Pancreas (tissue), 10 donors: Measurements from ENCODE around the gene DLX4. TPM values are rescaled to one million over a fixed set of nuclear protein-coding genes. Genes with fewer than 3 reads are reported as not detected.

Experiments used
- ATAC-seq, 4 donors: fragments of 200-7000 bp; cut with Tn5 transposase; one replicate each; pipeline versions ENCODE4 v1.8.0 to v1.9.1; 2020; ENCODE audit warnings: mild to moderate bottlenecking in 4 of 4, moderate library complexity in 4 of 4
- DNase-seq, 6 donors: peaks; one replicate each; pipeline ENCODE4 v3.0.0-alpha.2; 2020
- FAIRE-seq: peaks from 2 replicates; lab custom pipeline; 2012; peaks lifted over from hg19 to GRCh38; lab: Jason Lieb, UNC
- H3K27ac ChIP-seq, 4 donors: fragments of 200-600 bp; sonication (generic); 1 replicate in 3 of 4; 2 replicates in 1 of 4; pipeline versions ENCODE4 v1.5.0 to v1.8.0; 2020
- H3K27me3 ChIP-seq, 4 donors: fragments of 200-600 bp; one replicate each; pipeline ENCODE4 v1.8.0; 2021
- H3K36me3 ChIP-seq, 3 donors: fragments of 200-600 bp; sonication (generic) in 1 of 3; one replicate each; pipeline versions ENCODE4 v1.5.0 to v1.8.0; 2020 to 2021
- H3K4me1 ChIP-seq, 3 donors: fragments of 200-600 bp; one replicate each; pipeline ENCODE4 v1.8.0; 2021
- H3K4me3 ChIP-seq, 4 donors: fragments of 200-600 bp; sonication (generic) in 2 of 4; one replicate each; pipeline versions ENCODE4 v1.5.0 to v1.8.0; 2020 to 2021
- H3K9me3 ChIP-seq, 4 donors: fragments of 200-600 bp; one replicate each; pipeline ENCODE4 v1.8.0; 2021
- WGBS, 2 donors: extraction: QIAGEN DNeasy Blood & Tissue Kit; methylation state at CpG; one replicate each; pipeline ENCODE4 v1.1.7; 2013; 5-methylcytosine and 5-hydroxymethylcytosine counted together
- intact Hi-C, 3 donors: fragments of 100-400 bp; cut with DNase I; formaldehyde crosslinking; loops; one replicate each; pipeline versions ENCODE4 v1.11.1 to v1.14.2; 2022
- polyA plus RNA-seq, 2 donors: library from polyadenylated mRNA; stranded (reverse); fragments of 200-250 nt; gene quantifications; one replicate each; pipeline ENCODE4 v1.2.3, GENCODE V29; 2013
- total RNA-seq, 6 donors: library from RNA; stranded (reverse); fragmentation: NEBNext Ultra II Directional in 4 of 6; extraction: Animal tissue kit (Norgen Biotek cat#: 25700) in 4 of 6; gene quantifications; one replicate each; pipeline versions ENCODE4 v1.2.1 to v1.2.4, GENCODE V29; 2021 to 2023
- TF ChIP-seq, protein P1 (sequence below), 4 donors: fragments of 200-600 bp; sonication (generic) in 3 of 4; IDR thresholded peaks; one replicate each; pipeline versions ENCODE4 v1.5.0 to v1.8.0; 2021; ENCODE audit warnings: antibody characterized with exemption in 4 of 4
- donor health status: healthy with polysubstance abuse.
- donor health status: DM: no; HTN: no; CAD: no; lungs with moderate emphysema.
- donor health status: DM: no; HTN: no; CAD: no.
- donor health status: control.
- donor health status: control.
- donor health status: Bipolar disorder and iron deficiency.
- donor health status: DM: yes; HTN: yes; CAD: no.
- donor health status: DM: no; HTN: no; CAD: no.
- donor health status: DM: no; HTN: no; CAD: no.
- donor health status: DM: yes; HTN: yes; CAD: no.

DLX4 gene
- total and polyA plus RNA-seq, 8 donors = 0.16 to 0.30 (median 0.23) TPM; not detected in 3

DNA sequence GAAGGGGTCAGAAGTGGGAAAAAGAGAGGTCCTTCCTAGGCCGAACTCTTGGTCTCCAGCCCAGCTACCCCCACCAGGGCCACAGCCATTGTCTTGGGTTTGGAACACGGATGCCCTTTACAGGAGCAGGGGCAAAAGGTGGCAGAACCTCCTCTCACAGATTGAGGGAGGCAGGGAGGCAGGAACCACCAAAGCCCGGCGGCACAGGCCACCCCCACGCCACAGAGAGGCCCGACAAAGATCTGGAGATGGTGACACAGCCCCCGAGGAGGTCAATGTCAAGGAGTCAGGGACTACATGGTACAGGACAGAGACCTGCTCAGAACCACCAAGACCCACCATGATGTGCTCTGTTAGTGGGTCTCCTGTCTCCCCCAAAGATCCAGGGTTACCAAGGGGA lies 44.4 kb upstream of the DLX4 start:
- 61 to 64% methylated on average over 7 of the region's 7 CpGs for WGBS, 2 donors
- H3K4me3 ChIP-seq = no peak overlapping the region
- H3K27ac ChIP-seq = no peak overlapping the region
- intact Hi-C loops = no loop called here
- ATAC-seq (no peak), DNase-seq (no peak), FAIRE-seq (no peak)
- H3K4me1 ChIP-seq = no peaks in the 10 kb centered on the region
- TF ChIP-seq, protein P1, sequence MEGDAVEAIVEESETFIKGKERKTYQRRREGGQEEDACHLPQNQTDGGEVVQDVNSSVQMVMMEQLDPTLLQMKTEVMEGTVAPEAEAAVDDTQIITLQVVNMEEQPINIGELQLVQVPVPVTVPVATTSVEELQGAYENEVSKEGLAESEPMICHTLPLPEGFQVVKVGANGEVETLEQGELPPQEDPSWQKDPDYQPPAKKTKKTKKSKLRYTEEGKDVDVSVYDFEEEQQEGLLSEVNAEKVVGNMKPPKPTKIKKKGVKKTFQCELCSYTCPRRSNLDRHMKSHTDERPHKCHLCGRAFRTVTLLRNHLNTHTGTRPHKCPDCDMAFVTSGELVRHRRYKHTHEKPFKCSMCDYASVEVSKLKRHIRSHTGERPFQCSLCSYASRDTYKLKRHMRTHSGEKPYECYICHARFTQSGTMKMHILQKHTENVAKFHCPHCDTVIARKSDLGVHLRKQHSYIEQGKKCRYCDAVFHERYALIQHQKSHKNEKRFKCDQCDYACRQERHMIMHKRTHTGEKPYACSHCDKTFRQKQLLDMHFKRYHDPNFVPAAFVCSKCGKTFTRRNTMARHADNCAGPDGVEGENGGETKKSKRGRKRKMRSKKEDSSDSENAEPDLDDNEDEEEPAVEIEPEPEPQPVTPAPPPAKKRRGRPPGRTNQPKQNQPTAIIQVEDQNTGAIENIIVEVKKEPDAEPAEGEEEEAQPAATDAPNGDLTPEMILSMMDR (IDR thresholded peaks at IDR 0.05) = no peak
- no peaks in the 10 kb centered on the region for H3K9me3 ChIP-seq
- H3K27me3 ChIP-seq = no peaks in the 10 kb centered on the region
- no peaks in the 10 kb centered on the region for H3K36me3 ChIP-seq

DNA sequence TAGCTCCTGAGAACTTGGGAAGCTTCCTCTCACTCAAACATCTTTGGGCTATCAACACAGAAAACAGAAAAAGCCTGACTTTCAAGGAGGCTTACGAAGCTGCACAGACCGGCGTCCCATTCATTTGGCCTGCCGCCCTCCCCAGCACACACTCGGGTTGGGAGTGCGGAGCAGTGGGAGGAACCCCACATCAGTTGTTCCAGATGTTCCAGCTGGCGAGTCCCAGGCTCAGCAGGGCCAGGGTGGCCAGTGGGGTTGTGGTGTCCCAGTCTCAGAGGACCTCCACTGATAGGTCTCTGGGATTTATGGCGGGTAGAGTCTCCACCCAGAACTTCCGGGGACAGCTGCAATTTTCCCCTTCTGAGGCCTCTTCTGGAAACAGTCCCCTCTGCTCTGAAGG lies 43.1 kb upstream of the DLX4 start:
- DNase-seq (no peak), ATAC-seq (peak in 1 of 4 donors; percentile 17), FAIRE-seq (no peak)
- Histone ChIP-seq H3K4me3 (no peak overlapping the region), H3K9me3 (no peaks in the 10 kb centered on the region), H3K36me3 (no peaks in the 10 kb centered on the region), H3K4me1 (no peaks in the 10 kb centered on the region), H3K27me3 (no peaks in the 10 kb centered on the region), H3K27ac (no peak overlapping the region)
- WGBS, 2 donors = 81% methylated on average over 9 of the region's 9 CpGs
- intact Hi-C loops = no loop called here
- TF ChIP-seq, protein P1 (IDR thresholded peaks at IDR 0.05) = no peak

DNA sequence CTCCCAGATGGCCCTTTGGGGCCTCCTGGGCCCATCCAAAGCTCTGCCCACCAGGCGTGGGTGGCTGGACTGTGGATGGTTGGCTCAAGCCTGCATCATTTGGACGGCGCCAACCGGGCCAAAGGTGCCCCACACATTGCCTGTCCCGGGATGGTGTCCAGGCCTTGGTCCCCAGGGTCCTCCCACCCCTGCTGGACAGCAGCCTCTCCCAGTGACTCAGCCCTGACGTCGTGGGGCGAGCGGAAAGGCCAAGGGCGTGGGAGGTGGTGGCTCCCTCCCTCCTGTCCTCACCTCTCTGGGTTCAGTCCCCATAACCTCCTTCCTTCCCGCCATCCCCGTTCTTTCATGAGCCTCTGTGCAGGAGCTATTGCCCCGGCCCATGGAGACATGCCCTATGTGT lies 42.1 kb upstream of the DLX4 start:
- H3K4me3 ChIP-seq = no peak overlapping the region
- H3K4me1 ChIP-seq = no peaks in the 10 kb centered on the region
- H3K27ac ChIP-seq = no peak overlapping the region
- FAIRE-seq = no peak
- intact Hi-C loops = no loop called here
- DNase-seq = peak in 3 of 6 donors; percentile 6 to 42 (median 20)
- TF ChIP-seq, protein P1 (IDR thresholded peaks at IDR 0.05) = no peak
- no peaks in the 10 kb centered on the region for H3K9me3 ChIP-seq
- H3K36me3 ChIP-seq = no peaks in the 10 kb centered on the region
- peak in 3 of 4 donors; percentile 39 to 66 (median 46) for ATAC-seq
- WGBS, 2 donors = 59 to 72% methylated on average over 13 of the region's 13 CpGs
- no peaks in the 10 kb centered on the region for H3K27me3 ChIP-seq

DNA sequence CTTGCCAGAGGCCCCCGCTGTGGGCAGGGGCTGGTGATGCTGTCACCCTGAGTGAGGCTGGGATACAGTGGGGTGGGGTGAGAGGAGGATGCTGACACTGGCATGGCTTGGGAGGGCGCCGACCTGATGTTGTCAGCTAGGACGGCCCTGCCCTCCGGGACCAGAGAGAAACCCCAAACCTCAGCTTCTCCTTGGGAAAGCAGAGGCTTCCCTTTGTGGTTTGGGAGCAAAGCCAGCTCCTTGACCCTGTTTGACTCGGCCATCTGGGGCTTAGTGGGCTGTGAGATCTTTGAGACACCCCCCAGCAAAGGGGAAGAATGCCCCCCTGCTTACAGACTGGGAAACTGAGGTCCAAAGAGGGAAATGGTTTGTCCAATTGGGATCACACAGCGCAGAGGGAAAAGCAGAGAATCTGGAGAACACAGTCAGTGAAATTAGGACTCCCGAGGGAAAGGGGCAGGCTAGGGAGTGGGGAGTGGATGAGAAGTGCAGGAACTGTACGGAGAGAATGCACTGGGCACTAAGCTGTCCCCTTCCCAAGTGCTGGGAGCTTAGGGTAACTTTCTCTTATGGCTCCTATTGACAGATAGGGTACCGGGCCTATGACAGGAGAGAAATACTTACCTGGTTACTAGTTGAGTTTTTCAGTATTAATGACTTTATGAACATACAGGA lies 40.7 kb upstream of the DLX4 start:
- intact Hi-C loops = no loop called here
- H3K27me3 ChIP-seq = no peaks in the 10 kb centered on the region
- ATAC-seq = no peak
- FAIRE-seq = no peak
- no peak overlapping the region for H3K4me3 ChIP-seq
- WGBS, 2 donors = 49 to 56% methylated on average over 10 of the region's 10 CpGs
- TF ChIP-seq, protein P1 (IDR thresholded peaks at IDR 0.05) = no peak
- no peak for DNase-seq
- H3K36me3 ChIP-seq = no peaks in the 10 kb centered on the region
- no peak overlapping the region for H3K27ac ChIP-seq
- no peaks in the 10 kb centered on the region for H3K4me1 ChIP-seq
- H3K9me3 ChIP-seq = no peaks in the 10 kb centered on the region

DNA sequence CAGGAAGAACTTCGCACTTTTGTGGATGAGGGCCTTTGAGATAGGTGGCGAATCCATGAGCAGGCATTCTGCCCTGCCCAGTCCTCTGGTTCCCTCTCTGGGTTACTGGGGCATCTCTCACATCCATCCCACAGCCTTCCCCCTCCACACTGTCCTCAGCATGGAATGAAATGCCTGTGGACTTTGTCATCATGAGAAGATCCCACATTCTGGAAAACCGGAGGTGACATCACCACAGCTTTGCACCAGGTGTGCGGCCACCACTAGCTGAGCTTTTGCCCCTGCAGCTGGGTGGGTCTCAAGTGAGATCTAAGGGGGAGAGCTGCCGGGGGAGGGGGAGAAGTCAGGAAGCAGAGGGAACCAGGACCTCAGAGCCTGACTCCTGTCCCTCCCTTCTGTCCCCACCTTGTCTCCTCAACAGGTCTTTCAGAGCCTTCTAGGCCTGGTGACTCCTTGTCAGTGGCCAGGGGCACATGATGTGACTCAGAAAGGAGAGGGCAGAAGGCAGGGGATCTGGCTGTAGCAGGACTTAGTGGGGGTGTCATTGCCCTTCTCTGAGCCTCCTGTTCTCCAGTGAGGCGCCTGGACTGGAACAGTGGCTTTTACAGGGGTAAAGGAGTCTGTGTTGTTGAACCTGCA lies 40.0 kb upstream of the DLX4 start:
- Histone ChIP-seq H3K27ac (no peak overlapping the region), H3K27me3 (no peaks in the 10 kb centered on the region), H3K4me3 (no peak overlapping the region), H3K9me3 (no peaks in the 10 kb centered on the region), H3K36me3 (no peaks in the 10 kb centered on the region), H3K4me1 (no peaks in the 10 kb centered on the region)
- TF ChIP-seq, protein P1 (IDR thresholded peaks at IDR 0.05) = no peak
- DNase-seq = no peak
- intact Hi-C loops = no loop called here
- no peak for FAIRE-seq
- WGBS, 2 donors = 68 to 78% methylated on average over 6 of the region's 6 CpGs
- ATAC-seq = no peak
